Tibial nerve (tissue), 4 donors: ENCODE data around the gene RNF225. TPM values are rescaled to one million over a fixed set of nuclear protein-coding genes. Genes with fewer than 3 reads are reported as not detected.
"Not testable (repeated sequence)": the region's sequence is repeated elsewhere in the genome, so short reads cannot be mapped to it uniquely, and the experiment has no call there.

ENCODE experiments used
- DNase-seq, 2 donors: peaks; one replicate each; pipeline ENCODE4 v3.0.0-alpha.2; 2019; ENCODE audit warnings: low spot score in 2 of 2
- H3K27ac ChIP-seq, 4 donors: fragments of 200-600 bp; sonication (generic) in 3 of 4; one replicate each; pipeline ENCODE4 v1.5.1; 2017 to 2019; ENCODE audit warnings: mild to moderate bottlenecking in 1 of 4
- H3K27me3 ChIP-seq, 2 donors: fragments of 200-600 bp; sonication (generic) in 1 of 2; one replicate each; pipeline versions ENCODE4 v1.5.1 to v1.6.0; 2017 to 2019
- H3K36me3 ChIP-seq, 3 donors: fragments of 200-600 bp; sonication (generic); one replicate each; pipeline ENCODE4 v1.5.1; 2018 to 2019
- H3K4me1 ChIP-seq, 4 donors: fragments of 200-600 bp; sonication (generic) in 3 of 4; one replicate each; pipeline ENCODE4 v1.5.1; 2017 to 2019
- H3K4me3 ChIP-seq, 4 donors: fragments of 200-600 bp; sonication (generic) in 3 of 4; one replicate each; pipeline ENCODE4 v1.5.1; 2017 to 2019; ENCODE audit warnings: mild to moderate bottlenecking in 1 of 4, moderate library complexity in 1 of 4
- H3K9me3 ChIP-seq, 4 donors: fragments of 200-600 bp; sonication (generic) in 3 of 4; one replicate each; pipeline ENCODE4 v1.5.1; 2017 to 2019
- EP300 ChIP-seq, 2 donors: sonication (generic); formaldehyde crosslinking; IDR thresholded peaks; one replicate each; pipeline ENCODE4 v1.6.1; 2017; ENCODE audit warnings: antibody characterized with exemption in 2 of 2, mild to moderate bottlenecking in 1 of 2
- POLR2A ChIP-seq, 2 donors: fragments of 450-650 bp; IDR thresholded peaks; one replicate each; pipeline ENCODE4 v1.6.1; 2017; ENCODE audit warnings: antibody characterized with exemption in 2 of 2, mild to moderate bottlenecking in 2 of 2, moderate library complexity in 2 of 2
- WGBS, 2 donors: methylation state at CpG; one replicate each; pipeline ENCODE4 v1.1.5; 2018; 5-methylcytosine and 5-hydroxymethylcytosine counted together
- small RNA-seq: library from RNA; depleted of rRNA; stranded (forward); fragments of <200 nt; gene quantifications from one replicate; pipeline ENCODE3, GENCODE V24; 2016
- total RNA-seq, 4 donors: library from RNA; depleted of rRNA; stranded (reverse); fragments of >200 nt; gene quantifications; one replicate each; pipeline ENCODE4 v1.1.0, GENCODE V29; 2016
- TF ChIP-seq, protein P1 (sequence below), 5 experiments: fragments of 200-600 bp in 3 of 5; fragments of 450-650 bp in 2 of 5; sonication (generic) in 3 of 5; IDR thresholded peaks; one replicate each; pipeline ENCODE4 v1.5.1; 2016 to 2019; ENCODE audit warnings: antibody characterized with exemption in 5 of 5, mild to moderate bottlenecking in 3 of 5, moderate library complexity in 2 of 5

RNF225 gene
- total RNA-seq, 4 donors from 2014 or later, result not detected

DNA sequence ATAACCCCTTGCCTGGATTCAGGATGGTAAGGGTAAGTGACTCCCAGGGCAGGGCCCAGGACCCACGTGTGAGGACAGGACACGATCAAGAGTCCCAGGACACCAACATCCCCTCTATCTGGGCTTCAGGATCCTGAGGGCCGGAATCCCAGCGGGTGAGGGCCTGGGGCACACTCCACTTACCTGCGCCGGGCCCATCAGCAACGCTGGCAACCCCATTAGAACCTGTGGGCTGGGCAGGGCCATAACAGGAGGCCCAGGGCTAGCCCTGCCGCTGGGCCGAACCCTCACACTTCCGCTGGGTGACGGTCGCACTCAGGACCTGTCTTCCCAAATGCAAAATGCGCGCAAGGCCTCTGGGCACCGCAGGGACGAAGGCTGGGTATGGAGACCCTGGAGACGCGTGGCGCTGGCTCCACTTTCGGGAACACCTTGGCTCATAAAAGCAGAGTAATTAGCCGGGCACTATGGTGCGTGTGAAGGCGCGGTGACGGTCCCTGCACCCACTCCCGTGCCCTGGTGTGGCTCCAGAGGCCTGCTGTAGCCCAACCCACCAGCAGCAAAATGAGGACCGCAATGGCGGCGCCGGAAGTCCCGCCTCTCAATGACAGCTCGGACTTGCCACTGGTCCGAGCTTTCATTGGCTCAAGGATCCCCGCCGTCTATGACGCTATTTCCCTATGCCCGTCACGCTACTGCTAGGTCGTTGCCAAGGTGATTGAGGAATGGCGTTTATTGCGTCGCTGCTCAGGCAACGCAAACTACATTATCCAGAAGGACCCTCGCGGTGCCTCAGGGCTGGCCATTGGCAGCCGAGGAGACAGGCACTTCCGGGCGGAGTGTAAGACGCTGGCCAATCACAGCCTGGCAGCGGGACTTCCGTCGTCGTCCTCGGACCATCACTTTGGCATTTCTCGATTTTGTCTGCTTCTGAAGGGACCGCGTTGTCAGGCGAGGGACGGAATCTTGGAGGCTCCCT, 44.4 kb downstream of the RNF225 start, which contains the start of gene ZNF132:
Gene ZNF132 (minus strand): TSS at position 578 of the 979 bp plus-strand sequence. CDS start 332 bp downstream, at position 246.
- TF ChIP-seq, protein P1, sequence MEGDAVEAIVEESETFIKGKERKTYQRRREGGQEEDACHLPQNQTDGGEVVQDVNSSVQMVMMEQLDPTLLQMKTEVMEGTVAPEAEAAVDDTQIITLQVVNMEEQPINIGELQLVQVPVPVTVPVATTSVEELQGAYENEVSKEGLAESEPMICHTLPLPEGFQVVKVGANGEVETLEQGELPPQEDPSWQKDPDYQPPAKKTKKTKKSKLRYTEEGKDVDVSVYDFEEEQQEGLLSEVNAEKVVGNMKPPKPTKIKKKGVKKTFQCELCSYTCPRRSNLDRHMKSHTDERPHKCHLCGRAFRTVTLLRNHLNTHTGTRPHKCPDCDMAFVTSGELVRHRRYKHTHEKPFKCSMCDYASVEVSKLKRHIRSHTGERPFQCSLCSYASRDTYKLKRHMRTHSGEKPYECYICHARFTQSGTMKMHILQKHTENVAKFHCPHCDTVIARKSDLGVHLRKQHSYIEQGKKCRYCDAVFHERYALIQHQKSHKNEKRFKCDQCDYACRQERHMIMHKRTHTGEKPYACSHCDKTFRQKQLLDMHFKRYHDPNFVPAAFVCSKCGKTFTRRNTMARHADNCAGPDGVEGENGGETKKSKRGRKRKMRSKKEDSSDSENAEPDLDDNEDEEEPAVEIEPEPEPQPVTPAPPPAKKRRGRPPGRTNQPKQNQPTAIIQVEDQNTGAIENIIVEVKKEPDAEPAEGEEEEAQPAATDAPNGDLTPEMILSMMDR (IDR thresholded peaks at IDR 0.05), result peak in 1 of 5 experiments; percentile 36
- TF ChIP-seq POLR2A (IDR thresholded peaks at IDR 0.05) (peak in 1 of 2 donors; percentile 52), EP300 (IDR thresholded peaks at IDR 0.05) (peak; percentile 86 to 96)
- Histone ChIP-seq H3K4me3 (peak within 1 kb of the TSS; percentile 41 to 70 (median 66)), H3K36me3 (peaks cover 8 to 44% (median 24%) of the 10 kb centered on the region in 3 donors), H3K27ac (peak within 1 kb of the TSS; percentile 29 to 95 (median 85)), H3K9me3 (peaks cover 5 to 48% (median 21%) of the 10 kb centered on the region in 4 donors), H3K27me3 (no peaks in the 10 kb centered on the region), H3K4me1 (peaks cover 0 to 21% (median 11%) of the 10 kb centered on the region in 4 donors)
- peak; percentile 95 to 97 for DNase-seq
- 4 to 7% methylated on average over 26 to 51 of the region's 59 CpGs for WGBS, 2 donors

DNA sequence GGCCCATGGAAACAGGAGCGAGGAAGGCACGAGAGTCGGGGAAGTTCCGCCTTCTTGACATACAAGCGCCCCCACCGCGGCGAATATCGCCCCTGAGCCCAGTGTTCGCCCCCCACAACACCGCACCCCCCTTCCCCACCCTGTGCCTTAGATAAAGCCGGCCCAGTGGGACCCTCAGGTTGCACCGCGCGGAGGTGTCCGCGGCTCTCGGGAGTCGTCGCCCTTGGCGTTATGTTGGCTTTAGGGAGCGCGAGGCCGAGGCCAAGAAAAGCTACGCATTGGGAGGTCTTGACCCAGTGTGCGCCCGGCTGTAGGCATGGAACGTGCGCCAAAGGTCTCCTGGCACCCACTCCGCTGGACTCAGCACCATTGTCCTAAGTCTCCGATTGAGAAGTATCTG, 45.1 kb downstream of the RNF225 start:
- 14 to 15% methylated on average over 24 to 31 of the region's 31 CpGs for WGBS, 2 donors
- H3K9me3 ChIP-seq, result peaks cover 0 to 41% (median 16%) of the 10 kb centered on the region in 4 donors
- no peak for TF ChIP-seq POLR2A (IDR thresholded peaks at IDR 0.05)
- TF ChIP-seq, protein P1 (IDR thresholded peaks at IDR 0.05), result no peak
- H3K4me3 ChIP-seq, result peak overlapping the region; percentile 41 to 68 (median 64)
- no peaks in the 10 kb centered on the region for H3K27me3 ChIP-seq
- H3K4me1 ChIP-seq, result peaks cover 0 to 21% (median 11%) of the 10 kb centered on the region in 4 donors
- DNase-seq, result no peak
- H3K36me3 ChIP-seq, result peaks cover 1 to 37% (median 17%) of the 10 kb centered on the region in 3 donors
- H3K27ac ChIP-seq, result peak overlapping the region; percentile 29 to 95 (median 85)

DNA sequence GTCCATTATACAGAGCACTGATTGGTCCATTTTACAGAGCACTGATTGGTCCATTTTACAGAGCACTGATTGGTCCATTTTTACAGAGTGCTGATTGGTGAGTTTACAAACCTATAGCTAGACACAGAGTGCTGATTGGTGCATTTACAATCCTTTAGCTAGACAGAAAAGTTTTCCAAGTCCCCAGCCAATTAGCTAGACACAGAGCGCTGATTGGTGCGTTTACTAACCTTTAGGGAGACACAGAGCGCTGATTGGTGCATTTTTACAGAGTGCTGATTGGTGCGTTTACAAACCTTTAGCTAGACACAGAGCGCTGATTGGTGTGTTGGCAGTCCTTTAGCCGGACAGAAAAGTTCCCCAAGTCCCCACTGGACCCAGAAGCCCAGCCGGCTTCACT, 47.5 kb downstream of the RNF225 start:
- Histone ChIP-seq H3K9me3 (peaks cover 0 to 16% (median 3%) of the 10 kb centered on the region in 4 donors), H3K36me3 (peaks cover 0 to 13% (median 0%) of the 10 kb centered on the region in 3 donors), H3K4me1 (peaks cover 0 to 21% (median 11%) of the 10 kb centered on the region in 4 donors)
- not testable (repeated sequence) for H3K27ac ChIP-seq, DNase-seq, H3K4me3 ChIP-seq, H3K27me3 ChIP-seq
- WGBS, 2 donors, result 83 to 87% methylated on average over 7 of the region's 7 CpGs

Small RNAs within 50 kb of the gene (small RNA-seq; reads per million reads assigned to genes)
- gene MIR4754 (not detected), gene RNA5SP473 (not detected)

Other genes with a start within 250 kb of the RNF225 start
- 10 to 100 TPM in 2 of 4 donors, 1 to 10 TPM in 2; 9.3 to 14.0 (median 9.9) TPM for gene ZNF329, start 244.9 kb upstream of the RNF225 start, total RNA-seq
- 10 to 100 TPM; 27.3 to 38.8 (median 33.8) TPM for gene ZNF274, start 212.6 kb upstream of the RNF225 start, total RNA-seq
- 10 to 100 TPM; 35.2 to 55.2 (median 53.3) TPM for gene ZNF544, start 166.7 kb upstream of the RNF225 start, total RNA-seq
- 10 to 100 TPM in 1 of 4 donors, 1 to 10 TPM in 3; 8.0 to 11.2 (median 8.6) TPM for gene ZNF8, start 116.7 kb upstream of the RNF225 start, total RNA-seq
- gene ERVK3-1, start 90.3 kb upstream of the RNF225 start, total RNA-seq, result 10 to 100 TPM; 30.0 to 59.2 (median 45.9) TPM
- gene ZSCAN22, start 68.7 kb upstream of the RNF225 start, total RNA-seq, result 1 to 10 TPM; 2.2 to 4.8 (median 4.2) TPM
- 100 to 1,000 TPM in 1 of 4 donors, 10 to 100 TPM in 3; 86.1 to 165 (median 97.6) TPM for gene A1BG, start 42.2 kb upstream of the RNF225 start, total RNA-seq
- 1 to 10 TPM; 2.9 to 6.5 (median 3.9) TPM for gene ZNF497, start 32.9 kb upstream of the RNF225 start, total RNA-seq
- gene ZNF837, start 14.6 kb upstream of the RNF225 start, total RNA-seq, result 1 to 10 TPM; 1.3 to 6.9 (median 2.6) TPM
- 1,000 to 10,000 TPM; 1,161 to 1,574 (median 1,263) TPM for gene RPS5, start 8.4 kb upstream of the RNF225 start, total RNA-seq
- gene ZNF584, start 13.0 kb downstream of the RNF225 start, total RNA-seq, result 10 to 100 TPM; 16.4 to 24.6 (median 20.9) TPM
- 10 to 100 TPM in 2 of 4 donors, 1 to 10 TPM in 2; 5.0 to 12.6 (median 8.2) TPM for gene ZNF132, start 44.5 kb downstream of the RNF225 start, total RNA-seq
- gene ZNF324B, start 56.0 kb downstream of the RNF225 start, total RNA-seq, result 10 to 100 TPM; 13.6 to 23.4 (median 15.5) TPM
- gene ZNF324, start 71.4 kb downstream of the RNF225 start, total RNA-seq, result 10 to 100 TPM; 23.6 to 33.5 (median 30.2) TPM
- gene ZNF446, start 80.7 kb downstream of the RNF225 start, total RNA-seq, result 10 to 100 TPM; 18.4 to 31.6 (median 26.2) TPM
- 10 to 100 TPM; 10.5 to 17.7 (median 13.4) TPM for gene SLC27A5, start 116.3 kb downstream of the RNF225 start, total RNA-seq
- 10 to 100 TPM in 3 of 4 donors, 1 to 10 TPM in 1; 9.8 to 16.5 (median 12.6) TPM for gene ZBTB45, start 124.2 kb downstream of the RNF225 start, total RNA-seq
- 100 to 1,000 TPM; 136 to 299 (median 159) TPM for gene TRIM28, start 148.4 kb downstream of the RNF225 start, total RNA-seq
- gene CHMP2A, start 159.4 kb downstream of the RNF225 start, total RNA-seq, result 100 to 1,000 TPM in 3 of 4 donors, 10 to 100 TPM in 1; 90.0 to 146 (median 128) TPM
- 10 to 100 TPM; 18.4 to 38.2 (median 29.4) TPM for gene UBE2M, start 163.0 kb downstream of the RNF225 start, total RNA-seq
- 10 to 100 TPM; 41.6 to 88.8 (median 52.5) TPM for gene MZF1, start 177.7 kb downstream of the RNF225 start, total RNA-seq